ENCODE measurements around the gene UFSP2.

The UFSP2 gene

GRCh38 chr4:185426960-185427688 lies 1.4 kb upstream of the UFSP2 start:
- Histone ChIP-seq H3K27ac (ENCODE audit: low read depth, low read length) (no peak overlapping the region), H3K4me3 (ENCODE audit: low read length) (no peak overlapping the region), H3K36me3 (ENCODE audit: insufficient read depth, low read length) (peaks cover 4% of the 10 kb centered on the region; the same call in 1 of the 2 replicates), H3K27me3 (ENCODE audit: insufficient read depth, low read length) (no peaks in the 10 kb centered on the region), H3K9ac (ENCODE audit: low read depth, low read length) (no peak overlapping the region), H3K4me1 (ENCODE audit: insufficient read depth, low read length) (0 out of 2 replicates have a peak, but pooled peaks cover 5% of the 10 kb centered on the region), H3K9me3 (ENCODE audit: insufficient read depth, low read depth, low read length) (no peaks in the 10 kb centered on the region)
- 92% methylated on average over 21 of the region's 22 CpGs for WGBS

GRCh38 chr4:185424905-185425646 lies 688 bp downstream of the UFSP2 start:
- 24% methylated on average over 13 of the region's 13 CpGs for WGBS
- Histone ChIP-seq H3K27ac (ENCODE audit: low read depth, low read length) (peak overlapping the region; percentile 96), H3K9ac (ENCODE audit: low read depth, low read length) (peak overlapping the region; percentile 100), H3K4me3 (ENCODE audit: low read length) (peak overlapping the region; percentile 92), H3K9me3 (ENCODE audit: insufficient read depth, low read depth, low read length) (no peaks in the 10 kb centered on the region), H3K36me3 (ENCODE audit: insufficient read depth, low read length) (peaks cover 21% of the 10 kb centered on the region; the same call in 1 of the 2 replicates), H3K4me1 (ENCODE audit: insufficient read depth, low read length) (0 out of 2 replicates have a peak, but pooled peaks cover 5% of the 10 kb centered on the region), H3K27me3 (ENCODE audit: insufficient read depth, low read length) (no peaks in the 10 kb centered on the region)

- Histone ChIP-seq H3K27ac (ENCODE audit: low read depth, low read length) (no peak overlapping the region), H3K27me3 (ENCODE audit: insufficient read depth, low read length) (no peaks in the 10 kb centered on the region), H3K9me3 (ENCODE audit: insufficient read depth, low read depth, low read length) (no peaks in the 10 kb centered on the region), H3K36me3 (ENCODE audit: insufficient read depth, low read length) (peaks cover 45% of the 10 kb centered on the region), H3K9ac (ENCODE audit: low read depth, low read length) (no peak overlapping the region), H3K4me1 (ENCODE audit: insufficient read depth, low read length) (0 out of 2 replicates have a peak, but pooled peaks cover 5% of the 10 kb centered on the region), H3K4me3 (ENCODE audit: low read length) (no peak overlapping the region)
- no CpG with 5 or more reads among the region's 2 CpGs for WGBS
Observed at GRCh38 chr4:185421366-185422124, 4.2 kb downstream of the UFSP2 start.

GRCh38 chr4:185416955-185417354 lies 8.8 kb downstream of the UFSP2 start:
- Histone ChIP-seq H3K4me1 (ENCODE audit: insufficient read depth, low read length) (no peaks in the 10 kb centered on the region), H3K9me3 (ENCODE audit: insufficient read depth, low read depth, low read length) (no peaks in the 10 kb centered on the region), H3K36me3 (ENCODE audit: insufficient read depth, low read length) (peaks cover 84% of the 10 kb centered on the region), H3K27me3 (ENCODE audit: insufficient read depth, low read length) (no peaks in the 10 kb centered on the region), H3K9ac (ENCODE audit: low read depth, low read length) (no peak overlapping the region), H3K27ac (ENCODE audit: low read depth, low read length) (no peak overlapping the region), H3K4me3 (ENCODE audit: low read length) (no peak overlapping the region)

GRCh38 chr4:185412412-185412811 lies 13.4 kb downstream of the UFSP2 start:
- Histone ChIP-seq H3K36me3 (ENCODE audit: insufficient read depth, low read length) (peaks cover 81% of the 10 kb centered on the region), H3K9me3 (ENCODE audit: insufficient read depth, low read depth, low read length) (peaks cover 6% of the 10 kb centered on the region; the same call in 1 of the 2 replicates)
- WGBS: 98% methylated on average over 5 of the region's 5 CpGs

GRCh38 chr4:185411849-185412248 lies 13.9 kb downstream of the UFSP2 start:
- no peaks in the 10 kb centered on the region for H3K4me1 ChIP-seq (ENCODE audit: insufficient read depth, low read length)
- H3K36me3 ChIP-seq (ENCODE audit: insufficient read depth, low read length): peaks cover 76% of the 10 kb centered on the region
- H3K9me3 ChIP-seq (ENCODE audit: insufficient read depth, low read depth, low read length): peaks cover 6% of the 10 kb centered on the region; the same call in 1 of the 2 replicates
- H3K4me3 ChIP-seq (ENCODE audit: low read length): no peak overlapping the region
- no peak overlapping the region for H3K9ac ChIP-seq (ENCODE audit: low read depth, low read length)
- no peaks in the 10 kb centered on the region for H3K27me3 ChIP-seq (ENCODE audit: insufficient read depth, low read length)
- H3K27ac ChIP-seq (ENCODE audit: low read depth, low read length): no peak overlapping the region
- 100% methylated on average over 3 of the region's 5 CpGs for WGBS

More at GRCh38 chr4:185412412-185412811, 13.4 kb downstream of the UFSP2 start:
- Histone ChIP-seq H3K4me1 (ENCODE audit: insufficient read depth, low read length) (no peaks in the 10 kb centered on the region), H3K9ac (ENCODE audit: low read depth, low read length) (no peak overlapping the region), H3K4me3 (ENCODE audit: low read length) (no peak overlapping the region), H3K27ac (ENCODE audit: low read depth, low read length) (no peak overlapping the region), H3K27me3 (ENCODE audit: insufficient read depth, low read length) (no peaks in the 10 kb centered on the region)

- no peaks in the 10 kb centered on the region for H3K4me1 ChIP-seq (ENCODE audit: insufficient read depth, low read length)
- H3K36me3 ChIP-seq (ENCODE audit: insufficient read depth, low read length): peaks cover 59% of the 10 kb centered on the region
- H3K9me3 ChIP-seq (ENCODE audit: insufficient read depth, low read depth, low read length): peaks cover 6% of the 10 kb centered on the region; the same call in 1 of the 2 replicates
- no peak overlapping the region for H3K9ac ChIP-seq (ENCODE audit: low read depth, low read length)
- 95% methylated on average over 1 of the region's 2 CpGs for WGBS
- H3K27ac ChIP-seq (ENCODE audit: low read depth, low read length): no peak overlapping the region
- no peak overlapping the region for H3K4me3 ChIP-seq (ENCODE audit: low read length)
- no peaks in the 10 kb centered on the region for H3K27me3 ChIP-seq (ENCODE audit: insufficient read depth, low read length)
Observed at GRCh38 chr4:185408432-185408831, 17.3 kb downstream of the UFSP2 start.

- Histone ChIP-seq H3K4me3 (ENCODE audit: low read length) (no peak overlapping the region), H3K9ac (ENCODE audit: low read depth, low read length) (no peak overlapping the region), H3K9me3 (ENCODE audit: insufficient read depth, low read depth, low read length) (peaks cover 6% of the 10 kb centered on the region; the same call in 1 of the 2 replicates), H3K36me3 (ENCODE audit: insufficient read depth, low read length) (peaks cover 65% of the 10 kb centered on the region), H3K27me3 (ENCODE audit: insufficient read depth, low read length) (no peaks in the 10 kb centered on the region), H3K4me1 (ENCODE audit: insufficient read depth, low read length) (no peaks in the 10 kb centered on the region), H3K27ac (ENCODE audit: low read depth, low read length) (no peak overlapping the region)
- WGBS: 96% methylated on average over 5 of the region's 6 CpGs
Observed at GRCh38 chr4:185405296-185405999, 20.3 kb downstream of the UFSP2 start.

GRCh38 chr4:185404031-185404430 lies 21.7 kb downstream of the UFSP2 start:
- Histone ChIP-seq H3K9ac (ENCODE audit: low read depth, low read length) (no peak overlapping the region), H3K36me3 (ENCODE audit: insufficient read depth, low read length) (peaks cover 70% of the 10 kb centered on the region)
- 97% methylated on average over 4 of the region's 4 CpGs for WGBS

GRCh38 chr4:185399466-185399865 lies 26.3 kb downstream of the UFSP2 start:
- WGBS: 97% methylated on average over 7 of the region's 8 CpGs
- Histone ChIP-seq H3K9me3 (ENCODE audit: insufficient read depth, low read depth, low read length) (no peaks in the 10 kb centered on the region), H3K4me3 (ENCODE audit: low read length) (no peak overlapping the region), H3K4me1 (ENCODE audit: insufficient read depth, low read length) (peaks cover 14% of the 10 kb centered on the region), H3K27ac (ENCODE audit: low read depth, low read length) (no peak overlapping the region), H3K27me3 (ENCODE audit: insufficient read depth, low read length) (peaks cover 8% of the 10 kb centered on the region; the same call in 1 of the 2 replicates), H3K9ac (ENCODE audit: low read depth, low read length) (no peak overlapping the region), H3K36me3 (ENCODE audit: insufficient read depth, low read length) (peaks cover 50% of the 10 kb centered on the region)

More at GRCh38 chr4:185404031-185404430, 21.7 kb downstream of the UFSP2 start:
- H3K27ac ChIP-seq (ENCODE audit: low read depth, low read length): no peak overlapping the region
- no peaks in the 10 kb centered on the region for H3K9me3 ChIP-seq (ENCODE audit: insufficient read depth, low read depth, low read length)
- H3K4me3 ChIP-seq (ENCODE audit: low read length): no peak overlapping the region
- H3K27me3 ChIP-seq (ENCODE audit: insufficient read depth, low read length): no peaks in the 10 kb centered on the region
- H3K4me1 ChIP-seq (ENCODE audit: insufficient read depth, low read length): no peaks in the 10 kb centered on the region

All from HUES64 (cell line).